Fibroblast of lung (primary cell): ENCODE results near the gene MTG2. TPM values are rescaled to one million over a fixed set of nuclear protein-coding genes. Genes with fewer than 3 reads are reported as not detected.

ENCODE experiments used
- DNase-seq, 2 donors: peaks; one replicate each; pipeline versions ENCODE4 v3.0.0 to v3.0.0-alpha.2; 2010; ENCODE audit warnings: low read depth in 2 of 2
- H2AFZ ChIP-seq: 2 replicates; pipeline ENCODE4 v1.5.1; 2012; ENCODE audit warnings: low read length, control low read depth, inconsistent platforms
- H3K27ac ChIP-seq: 2 replicates; pipeline ENCODE4 v1.5.1; 2011; ENCODE audit warnings: low read length, control low read depth; ENCODE audit not compliant: insufficient read depth
- H3K27me3 ChIP-seq: 2 replicates; pipeline ENCODE4 v1.5.1; 2011; ENCODE audit warnings: mild to moderate bottlenecking, low read length; ENCODE audit not compliant: control insufficient read depth, insufficient read depth
- H3K36me3 ChIP-seq: 2 replicates; pipeline ENCODE4 v1.5.1; 2011; ENCODE audit warnings: low read length; ENCODE audit not compliant: control insufficient read depth, insufficient read depth
- H3K4me1 ChIP-seq: 2 replicates; pipeline ENCODE4 v1.5.1; 2011; ENCODE audit warnings: low read length; ENCODE audit not compliant: control insufficient read depth, insufficient read depth; ENCODE audit errors: extremely low read depth
- H3K4me2 ChIP-seq: 2 replicates; pipeline ENCODE4 v1.5.1; 2011; ENCODE audit warnings: low read length, control low read depth; ENCODE audit not compliant: insufficient read depth; ENCODE audit errors: extremely low read depth
- H3K4me3 ChIP-seq, 4 experiments: fragments of 200-600 bp in 1 of 4; sonication (generic) in 1 of 4; replicated peaks in 1 of 4; 2 replicates each; pipeline ENCODE4 v1.5.1; 2011 to 2016; ENCODE audit warnings: low read length in 4 of 4, low read depth in 3 of 4, mild to moderate bottlenecking in 3 of 4, control low read depth in 2 of 4, inconsistent platforms in 1 of 4, mixed read lengths in 1 of 4; ENCODE audit not compliant: insufficient read depth in 1 of 4; ENCODE audit errors: control extremely low read depth in 1 of 4
- H3K79me2 ChIP-seq: 2 replicates; pipeline ENCODE4 v1.5.1; 2012; ENCODE audit warnings: mild to moderate bottlenecking, low read length, inconsistent platforms; ENCODE audit not compliant: control insufficient read depth, insufficient read depth
- H3K9ac ChIP-seq: 2 replicates; pipeline ENCODE4 v1.5.1; 2011; ENCODE audit warnings: mild to moderate bottlenecking, low read length, control low read depth; ENCODE audit not compliant: insufficient read depth
- H3K9me3 ChIP-seq: 2 replicates; pipeline ENCODE4 v1.5.1; 2012; ENCODE audit warnings: low read depth, low read length; ENCODE audit not compliant: control insufficient read depth, insufficient read depth
- H4K20me1 ChIP-seq: 2 replicates; pipeline ENCODE4 v1.5.1; 2011; ENCODE audit warnings: low read length; ENCODE audit not compliant: control insufficient read depth, insufficient read depth; ENCODE audit errors: extremely low read depth
- EZH2 ChIP-seq: IDR thresholded peaks from 2 replicates; pipeline ENCODE4 v1.5.1; 2012; ENCODE audit warnings: low read length, control low read depth, mild to moderate bottlenecking; ENCODE audit errors: missing control alignments
- polyA plus RNA-seq, 2 donors: library from polyadenylated mRNA; depleted of rRNA in 1 of 2; stranded (reverse) in 1 of 2; unstranded in 1 of 2; fragments of >200 nt; gene quantifications; 2 replicates each; pipeline ENCODE4 v1.2.1, GENCODE V29; 2011 to 2012; ENCODE audit warnings: missing spikeins in 1 of 2
- total RNA-seq: library from RNA; depleted of rRNA; stranded (reverse); fragments of >200 nt; gene quantifications from 2 replicates; pipeline ENCODE4 v1.2.1, GENCODE V29; 2014
- TF ChIP-seq, protein P1 (sequence below), 2 donors: IDR thresholded peaks in 1 of 2; conservative IDR thresholded peaks in 1 of 2; 1 replicate in 1 of 2; 2 replicates in 1 of 2; pipeline ENCODE4 v1.5.1; 2011 to 2012; ENCODE audit warnings: low read length in 2 of 2, control low read depth in 1 of 2, inconsistent platforms in 1 of 2, low read depth in 1 of 2, mild to moderate bottlenecking in 1 of 2

The MTG2 gene
- total and polyA plus RNA-seq, 2 donors (not counting 1 experiment from before 2014, with no cell fraction given): 16.5 to 17.5 TPM

DNA sequence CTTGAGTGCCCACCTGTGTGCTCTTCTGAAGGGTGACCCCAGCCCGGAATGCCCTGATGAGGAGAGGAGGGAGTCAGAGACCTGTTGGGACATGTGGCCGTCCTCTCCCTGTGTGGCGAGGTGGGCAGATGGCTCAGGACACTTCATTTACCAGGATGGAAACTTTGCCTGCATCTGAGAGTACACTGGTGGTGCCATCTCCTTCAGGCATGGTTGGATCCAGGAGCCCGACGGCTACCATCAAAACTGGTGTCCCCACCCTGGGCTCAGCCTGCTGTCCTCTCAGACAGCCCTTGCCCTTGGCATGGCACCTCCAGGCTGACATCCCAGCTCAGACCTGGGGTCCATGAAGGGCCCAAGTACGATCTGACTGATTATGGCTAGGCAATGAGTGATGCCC lies 48.5 kb downstream of the MTG2 start:
- no peak for DNase-seq
- H3K9me3 ChIP-seq: no peaks in the 10 kb centered on the region
- H3K4me1 ChIP-seq: no peaks in the 10 kb centered on the region
- peaks cover 8% of the 10 kb centered on the region for H3K27me3 ChIP-seq
- H3K36me3 ChIP-seq: no peaks in the 10 kb centered on the region
- H2AFZ ChIP-seq: no peak overlapping the region
- H3K9ac ChIP-seq: no peak overlapping the region
- no peaks in the 10 kb centered on the region for H3K79me2 ChIP-seq
- no peak overlapping the region for H3K27ac ChIP-seq
- no peak for TF ChIP-seq EZH2
- TF ChIP-seq, protein P1, sequence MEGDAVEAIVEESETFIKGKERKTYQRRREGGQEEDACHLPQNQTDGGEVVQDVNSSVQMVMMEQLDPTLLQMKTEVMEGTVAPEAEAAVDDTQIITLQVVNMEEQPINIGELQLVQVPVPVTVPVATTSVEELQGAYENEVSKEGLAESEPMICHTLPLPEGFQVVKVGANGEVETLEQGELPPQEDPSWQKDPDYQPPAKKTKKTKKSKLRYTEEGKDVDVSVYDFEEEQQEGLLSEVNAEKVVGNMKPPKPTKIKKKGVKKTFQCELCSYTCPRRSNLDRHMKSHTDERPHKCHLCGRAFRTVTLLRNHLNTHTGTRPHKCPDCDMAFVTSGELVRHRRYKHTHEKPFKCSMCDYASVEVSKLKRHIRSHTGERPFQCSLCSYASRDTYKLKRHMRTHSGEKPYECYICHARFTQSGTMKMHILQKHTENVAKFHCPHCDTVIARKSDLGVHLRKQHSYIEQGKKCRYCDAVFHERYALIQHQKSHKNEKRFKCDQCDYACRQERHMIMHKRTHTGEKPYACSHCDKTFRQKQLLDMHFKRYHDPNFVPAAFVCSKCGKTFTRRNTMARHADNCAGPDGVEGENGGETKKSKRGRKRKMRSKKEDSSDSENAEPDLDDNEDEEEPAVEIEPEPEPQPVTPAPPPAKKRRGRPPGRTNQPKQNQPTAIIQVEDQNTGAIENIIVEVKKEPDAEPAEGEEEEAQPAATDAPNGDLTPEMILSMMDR (conservative IDR thresholded peaks at IDR 0.05 in 1 of 2, IDR thresholded peaks at IDR 0.05 in 1 of 2; ENCODE audit: low read depth in 1 of 2, low read length in 2 of 2): no peak
- no peak overlapping the region for H3K4me3 ChIP-seq
- H4K20me1 ChIP-seq: no peaks in the 10 kb centered on the region
- H3K4me2 ChIP-seq: no peak overlapping the region

DNA sequence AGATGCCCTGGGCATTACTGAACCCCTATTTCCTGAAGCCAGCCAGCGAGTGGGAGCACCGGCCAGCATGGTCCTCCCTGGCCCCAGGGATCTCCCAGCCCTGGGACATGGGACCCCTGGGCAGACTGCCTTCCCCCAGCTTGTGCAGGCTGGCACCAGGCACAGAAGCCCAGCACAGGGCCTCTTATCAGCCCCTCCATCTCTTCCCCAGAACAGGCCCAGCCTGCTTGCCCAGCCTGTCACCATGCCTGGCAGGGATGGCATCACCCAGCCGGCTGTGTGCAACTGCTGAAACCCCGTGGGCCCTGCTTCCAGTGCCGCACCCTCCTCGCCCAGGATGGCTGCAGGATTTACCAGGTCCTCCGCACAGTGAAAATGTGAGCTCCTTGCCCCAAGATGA lies 49.4 kb downstream of the MTG2 start:
- no peak for DNase-seq
- H3K4me3 ChIP-seq: no peak overlapping the region
- no peaks in the 10 kb centered on the region for H3K79me2 ChIP-seq
- no peaks in the 10 kb centered on the region for H3K4me1 ChIP-seq
- no peak overlapping the region for H3K9ac ChIP-seq
- no peaks in the 10 kb centered on the region for H3K9me3 ChIP-seq
- H3K4me2 ChIP-seq: no peak overlapping the region
- H3K27ac ChIP-seq: no peak overlapping the region
- no peak overlapping the region for H2AFZ ChIP-seq
- TF ChIP-seq EZH2: no peak
- TF ChIP-seq, protein P1 (conservative IDR thresholded peaks at IDR 0.05 in 1 of 2, IDR thresholded peaks at IDR 0.05 in 1 of 2; ENCODE audit: low read depth in 1 of 2, low read length in 2 of 2): no peak
- H3K27me3 ChIP-seq: peaks cover 7% of the 10 kb centered on the region
- no peaks in the 10 kb centered on the region for H4K20me1 ChIP-seq
- no peaks in the 10 kb centered on the region for H3K36me3 ChIP-seq

DNA sequence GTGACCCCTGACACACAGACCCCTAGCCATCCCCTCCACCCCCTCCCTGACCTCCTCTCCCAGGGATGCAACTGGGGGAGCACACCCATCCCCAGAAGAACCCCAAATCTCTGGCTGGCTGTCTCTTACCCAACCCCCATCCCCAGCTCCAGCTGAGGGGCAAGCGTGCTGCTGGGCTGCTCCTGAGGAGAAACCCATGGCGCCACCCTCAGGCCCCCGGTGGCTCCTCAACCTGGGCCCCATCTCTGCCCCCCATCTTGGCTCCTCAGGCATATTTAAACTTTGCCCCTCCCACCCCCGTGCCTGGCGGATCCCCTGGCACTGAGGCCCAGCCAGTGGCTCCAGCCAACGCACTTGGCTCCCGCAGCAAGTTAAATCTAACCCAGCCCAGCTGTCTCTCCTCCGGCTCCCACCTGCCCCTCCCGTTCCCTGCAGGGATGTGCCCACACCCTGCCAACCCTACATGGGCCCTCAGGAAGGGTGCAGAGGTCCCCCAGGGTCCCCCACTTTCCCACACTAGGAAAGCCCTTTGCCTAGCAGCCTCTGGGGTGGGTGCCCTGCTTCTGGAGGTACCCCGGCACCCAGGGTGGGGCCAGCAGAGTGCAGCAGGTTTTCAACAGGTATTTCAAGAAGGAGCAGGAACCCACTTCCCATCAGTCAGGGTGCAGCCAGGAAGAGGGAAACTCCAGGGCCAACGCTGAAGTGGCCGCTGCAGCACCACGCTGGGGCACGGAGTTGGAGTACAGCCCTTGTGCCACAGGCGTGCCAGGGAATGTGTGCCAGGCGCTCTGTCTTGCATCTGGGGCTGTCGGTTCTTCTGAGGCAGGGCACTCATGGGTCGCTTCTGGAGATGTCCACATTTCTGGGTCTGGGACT lies 50.2 kb downstream of the MTG2 start:
- Histone ChIP-seq H3K4me2 (no peak overlapping the region), H3K36me3 (no peaks in the 10 kb centered on the region), H3K9me3 (no peaks in the 10 kb centered on the region), H3K9ac (no peak overlapping the region), H3K27me3 (peaks cover 7% of the 10 kb centered on the region), H4K20me1 (no peaks in the 10 kb centered on the region), H2AFZ (no peak overlapping the region), H3K79me2 (no peaks in the 10 kb centered on the region), H3K4me3 (no peak overlapping the region), H3K4me1 (no peaks in the 10 kb centered on the region), H3K27ac (no peak overlapping the region)
- DNase-seq: no peak
- TF ChIP-seq EZH2: no peak
- TF ChIP-seq, protein P1 (conservative IDR thresholded peaks at IDR 0.05 in 1 of 2, IDR thresholded peaks at IDR 0.05 in 1 of 2; ENCODE audit: low read depth in 1 of 2, low read length in 2 of 2): no peak
